Measurements from ENCODE around the gene PDCL3.

The PDCL3 gene

GRCh38 chr2:100539221-100539620, 23.6 kb upstream of the PDCL3 start:
- no peak overlapping the region for H3K27ac ChIP-seq (ENCODE audit: low read depth, low read length)
- H3K4me3 ChIP-seq (ENCODE audit: low read length), result no peak overlapping the region
- H3K9ac ChIP-seq (ENCODE audit: low read length), result no peak overlapping the region
- H3K4me1 ChIP-seq (ENCODE audit: control insufficient read depth, insufficient read depth, low read length), result no peaks in the 10 kb centered on the region
- H3K36me3 ChIP-seq (ENCODE audit: control insufficient read depth, insufficient read depth, low read length), result no peaks in the 10 kb centered on the region
- no peaks in the 10 kb centered on the region for H3K27me3 ChIP-seq (ENCODE audit: control insufficient read depth, insufficient read depth, low read length)

GRCh38 chr2:100541404-100541803, 21.4 kb upstream of the PDCL3 start:
- H3K4me3 ChIP-seq (ENCODE audit: low read length), result no peak overlapping the region
- H3K36me3 ChIP-seq (ENCODE audit: control insufficient read depth, insufficient read depth, low read length), result no peaks in the 10 kb centered on the region
- no peak overlapping the region for H3K27ac ChIP-seq (ENCODE audit: low read depth, low read length)
- no peak overlapping the region for H3K9ac ChIP-seq (ENCODE audit: low read length)
- H3K4me1 ChIP-seq (ENCODE audit: control insufficient read depth, insufficient read depth, low read length), result no peaks in the 10 kb centered on the region
- no peaks in the 10 kb centered on the region for H3K27me3 ChIP-seq (ENCODE audit: control insufficient read depth, insufficient read depth, low read length)

- no peaks in the 10 kb centered on the region for H3K4me1 ChIP-seq (ENCODE audit: control insufficient read depth, insufficient read depth, low read length)
- H3K27ac ChIP-seq (ENCODE audit: low read depth, low read length), result no peak overlapping the region
- no peaks in the 10 kb centered on the region for H3K27me3 ChIP-seq (ENCODE audit: control insufficient read depth, insufficient read depth, low read length)
- H3K9ac ChIP-seq (ENCODE audit: low read length), result no peak overlapping the region
- H3K36me3 ChIP-seq (ENCODE audit: control insufficient read depth, insufficient read depth, low read length), result no peaks in the 10 kb centered on the region
- H3K4me3 ChIP-seq (ENCODE audit: low read length), result no peak overlapping the region
These were observed 20.4 kb upstream of the PDCL3 start for GRCh38 chr2:100542418-100542817.

GRCh38 chr2:100544911-100545596, 17.7 kb upstream of the PDCL3 start:
- Histone ChIP-seq H3K27ac (ENCODE audit: low read depth, low read length) (no peak overlapping the region), H3K36me3 (ENCODE audit: control insufficient read depth, insufficient read depth, low read length) (no peaks in the 10 kb centered on the region), H3K4me3 (ENCODE audit: low read length) (no peak overlapping the region), H3K9ac (ENCODE audit: low read length) (no peak overlapping the region), H3K27me3 (ENCODE audit: control insufficient read depth, insufficient read depth, low read length) (no peaks in the 10 kb centered on the region), H3K4me1 (ENCODE audit: control insufficient read depth, insufficient read depth, low read length) (no peaks in the 10 kb centered on the region)

GRCh38 chr2:100546469-100546868, 16.3 kb upstream of the PDCL3 start:
- Histone ChIP-seq H3K4me3 (ENCODE audit: low read length) (no peak overlapping the region), H3K27ac (ENCODE audit: low read depth, low read length) (no peak overlapping the region), H3K36me3 (ENCODE audit: control insufficient read depth, insufficient read depth, low read length) (no peaks in the 10 kb centered on the region), H3K4me1 (ENCODE audit: control insufficient read depth, insufficient read depth, low read length) (no peaks in the 10 kb centered on the region), H3K9ac (ENCODE audit: low read length) (no peak overlapping the region), H3K27me3 (ENCODE audit: control insufficient read depth, insufficient read depth, low read length) (no peaks in the 10 kb centered on the region)

- H3K27me3 ChIP-seq (ENCODE audit: control insufficient read depth, insufficient read depth, low read length), result no peaks in the 10 kb centered on the region
- H3K4me3 ChIP-seq (ENCODE audit: low read length), result no peak overlapping the region
- no peak overlapping the region for H3K9ac ChIP-seq (ENCODE audit: low read length)
- H3K4me1 ChIP-seq (ENCODE audit: control insufficient read depth, insufficient read depth, low read length), result no peaks in the 10 kb centered on the region
- no peaks in the 10 kb centered on the region for H3K36me3 ChIP-seq (ENCODE audit: control insufficient read depth, insufficient read depth, low read length)
- H3K27ac ChIP-seq (ENCODE audit: low read depth, low read length), result no peak overlapping the region
These were observed 14.0 kb upstream of the PDCL3 start for GRCh38 chr2:100548771-100549170.

GRCh38 chr2:100551303-100551702, 11.5 kb upstream of the PDCL3 start:
- no peak overlapping the region for H3K27ac ChIP-seq (ENCODE audit: low read depth, low read length)
- no peak overlapping the region for H3K9ac ChIP-seq (ENCODE audit: low read length)
- no peaks in the 10 kb centered on the region for H3K36me3 ChIP-seq (ENCODE audit: control insufficient read depth, insufficient read depth, low read length)
- no peak overlapping the region for H3K4me3 ChIP-seq (ENCODE audit: low read length)
- H3K27me3 ChIP-seq (ENCODE audit: control insufficient read depth, insufficient read depth, low read length), result no peaks in the 10 kb centered on the region
- H3K4me1 ChIP-seq (ENCODE audit: control insufficient read depth, insufficient read depth, low read length), result no peaks in the 10 kb centered on the region

- H3K36me3 ChIP-seq (ENCODE audit: control insufficient read depth, insufficient read depth, low read length), result no peaks in the 10 kb centered on the region
- H3K27me3 ChIP-seq (ENCODE audit: control insufficient read depth, insufficient read depth, low read length), result no peaks in the 10 kb centered on the region
- H3K4me1 ChIP-seq (ENCODE audit: control insufficient read depth, insufficient read depth, low read length), result no peaks in the 10 kb centered on the region
- no peak overlapping the region for H3K4me3 ChIP-seq (ENCODE audit: low read length)
- no peak overlapping the region for H3K9ac ChIP-seq (ENCODE audit: low read length)
- no peak overlapping the region for H3K27ac ChIP-seq (ENCODE audit: low read depth, low read length)
These were observed 7.9 kb upstream of the PDCL3 start for GRCh38 chr2:100554798-100555407.

- Histone ChIP-seq H3K36me3 (ENCODE audit: control insufficient read depth, insufficient read depth, low read length) (no peaks in the 10 kb centered on the region), H3K27ac (ENCODE audit: low read depth, low read length) (no peak overlapping the region), H3K27me3 (ENCODE audit: control insufficient read depth, insufficient read depth, low read length) (no peaks in the 10 kb centered on the region), H3K4me1 (ENCODE audit: control insufficient read depth, insufficient read depth, low read length) (no peaks in the 10 kb centered on the region), H3K9ac (ENCODE audit: low read length) (no peak overlapping the region), H3K4me3 (ENCODE audit: low read length) (no peak overlapping the region)
These were observed 6.0 kb upstream of the PDCL3 start for GRCh38 chr2:100556746-100557145.

- Histone ChIP-seq H3K4me3 (ENCODE audit: low read length) (no peak overlapping the region), H3K4me1 (ENCODE audit: control insufficient read depth, insufficient read depth, low read length) (peaks cover 5% of the 10 kb centered on the region), H3K36me3 (ENCODE audit: control insufficient read depth, insufficient read depth, low read length) (no peaks in the 10 kb centered on the region), H3K27me3 (ENCODE audit: control insufficient read depth, insufficient read depth, low read length) (no peaks in the 10 kb centered on the region), H3K9ac (ENCODE audit: low read length) (no peak overlapping the region), H3K27ac (ENCODE audit: low read depth, low read length) (no peak overlapping the region)
These were observed 2.5 kb upstream of the PDCL3 start for GRCh38 chr2:100560216-100560830.

- H3K4me1 ChIP-seq (ENCODE audit: control insufficient read depth, insufficient read depth, low read length), result peaks cover 5% of the 10 kb centered on the region
- no peaks in the 10 kb centered on the region for H3K27me3 ChIP-seq (ENCODE audit: control insufficient read depth, insufficient read depth, low read length)
- no peaks in the 10 kb centered on the region for H3K36me3 ChIP-seq (ENCODE audit: control insufficient read depth, insufficient read depth, low read length)
- H3K27ac ChIP-seq (ENCODE audit: low read depth, low read length), result no peak overlapping the region
- H3K4me3 ChIP-seq (ENCODE audit: low read length), result no peak overlapping the region
- no peak overlapping the region for H3K9ac ChIP-seq (ENCODE audit: low read length)
These were observed 1.6 kb upstream of the PDCL3 start for GRCh38 chr2:100561191-100561590.

GRCh38 chr2:100563407-100564247, 834 bp downstream of the PDCL3 start:
- Histone ChIP-seq H3K36me3 (ENCODE audit: control insufficient read depth, insufficient read depth, low read length) (no peaks in the 10 kb centered on the region), H3K9ac (ENCODE audit: low read length) (peak overlapping the region; percentile 99), H3K4me1 (ENCODE audit: control insufficient read depth, insufficient read depth, low read length) (peaks cover 7% of the 10 kb centered on the region), H3K27ac (ENCODE audit: low read depth, low read length) (peak overlapping the region; percentile 79), H3K27me3 (ENCODE audit: control insufficient read depth, insufficient read depth, low read length) (no peaks in the 10 kb centered on the region), H3K4me3 (ENCODE audit: low read length) (peak overlapping the region; percentile 96)
